Fibroblast of lung (primary cell): Measurements from ENCODE around the gene TAS1R3. TPM values are rescaled to one million over a fixed set of nuclear protein-coding genes. Genes with fewer than 3 reads are reported as not detected.

Source experiments
- DNase-seq, 2 donors: peaks; one replicate each; pipeline versions ENCODE4 v3.0.0 to v3.0.0-alpha.2; 2010; ENCODE audit warnings: low read depth in 2 of 2
- H2AFZ ChIP-seq: 2 replicates; pipeline ENCODE4 v1.5.1; 2012; ENCODE audit warnings: low read length, control low read depth, inconsistent platforms
- H3K27ac ChIP-seq: 2 replicates; pipeline ENCODE4 v1.5.1; 2011; ENCODE audit warnings: low read length, control low read depth; ENCODE audit not compliant: insufficient read depth
- H3K27me3 ChIP-seq: 2 replicates; pipeline ENCODE4 v1.5.1; 2011; ENCODE audit warnings: mild to moderate bottlenecking, low read length; ENCODE audit not compliant: control insufficient read depth, insufficient read depth
- H3K36me3 ChIP-seq: 2 replicates; pipeline ENCODE4 v1.5.1; 2011; ENCODE audit warnings: low read length; ENCODE audit not compliant: control insufficient read depth, insufficient read depth
- H3K4me1 ChIP-seq: 2 replicates; pipeline ENCODE4 v1.5.1; 2011; ENCODE audit warnings: low read length; ENCODE audit not compliant: control insufficient read depth, insufficient read depth; ENCODE audit errors: extremely low read depth
- H3K4me2 ChIP-seq: 2 replicates; pipeline ENCODE4 v1.5.1; 2011; ENCODE audit warnings: low read length, control low read depth; ENCODE audit not compliant: insufficient read depth; ENCODE audit errors: extremely low read depth
- H3K4me3 ChIP-seq, 4 experiments: fragments of 200-600 bp in 1 of 4; sonication (generic) in 1 of 4; replicated peaks in 1 of 4; 2 replicates each; pipeline ENCODE4 v1.5.1; 2011 to 2016; ENCODE audit warnings: low read length in 4 of 4, low read depth in 3 of 4, mild to moderate bottlenecking in 3 of 4, control low read depth in 2 of 4, inconsistent platforms in 1 of 4, mixed read lengths in 1 of 4; ENCODE audit not compliant: insufficient read depth in 1 of 4; ENCODE audit errors: control extremely low read depth in 1 of 4
- H3K79me2 ChIP-seq: 2 replicates; pipeline ENCODE4 v1.5.1; 2012; ENCODE audit warnings: mild to moderate bottlenecking, low read length, inconsistent platforms; ENCODE audit not compliant: control insufficient read depth, insufficient read depth
- H3K9ac ChIP-seq: 2 replicates; pipeline ENCODE4 v1.5.1; 2011; ENCODE audit warnings: mild to moderate bottlenecking, low read length, control low read depth; ENCODE audit not compliant: insufficient read depth
- H3K9me3 ChIP-seq: 2 replicates; pipeline ENCODE4 v1.5.1; 2012; ENCODE audit warnings: low read depth, low read length; ENCODE audit not compliant: control insufficient read depth, insufficient read depth
- H4K20me1 ChIP-seq: 2 replicates; pipeline ENCODE4 v1.5.1; 2011; ENCODE audit warnings: low read length; ENCODE audit not compliant: control insufficient read depth, insufficient read depth; ENCODE audit errors: extremely low read depth
- CTCF ChIP-seq, 2 donors: IDR thresholded peaks in 1 of 2; conservative IDR thresholded peaks in 1 of 2; 1 replicate in 1 of 2; 2 replicates in 1 of 2; pipeline ENCODE4 v1.5.1; 2011 to 2012; ENCODE audit warnings: low read length in 2 of 2, control low read depth in 1 of 2, inconsistent platforms in 1 of 2, low read depth in 1 of 2, mild to moderate bottlenecking in 1 of 2
- EZH2 ChIP-seq: IDR thresholded peaks from 2 replicates; pipeline ENCODE4 v1.5.1; 2012; ENCODE audit warnings: low read length, control low read depth, mild to moderate bottlenecking; ENCODE audit errors: missing control alignments
- polyA minus RNA-seq: library from RNA; depleted of rRNA, polyadenylated mRNA; stranded (reverse); fragments of >200 nt; gene quantifications from 2 replicates; pipeline ENCODE4 v1.2.3, GENCODE V29; 2011; ENCODE audit warnings: low replicate concordance
- polyA plus RNA-seq, 2 donors: library from polyadenylated mRNA; depleted of rRNA in 1 of 2; stranded (reverse) in 1 of 2; unstranded in 1 of 2; fragments of >200 nt; gene quantifications; 2 replicates each; pipeline ENCODE4 v1.2.1, GENCODE V29; 2011 to 2012; ENCODE audit warnings: missing spikeins in 1 of 2
- total RNA-seq: library from RNA; depleted of rRNA; stranded (reverse); fragments of >200 nt; gene quantifications from 2 replicates; pipeline ENCODE4 v1.2.1, GENCODE V29; 2014

TAS1R3 gene
- total RNA-seq (0.17 and 0.26 TPM in 2 replicates), polyA plus RNA-seq (0.01 and 0.02 TPM in 2 replicates), polyA minus RNA-seq (not detected in 2 replicates)
- 0.06 and 0.13 TPM in 2 replicates for polyA plus RNA-seq (2012)

DNA sequence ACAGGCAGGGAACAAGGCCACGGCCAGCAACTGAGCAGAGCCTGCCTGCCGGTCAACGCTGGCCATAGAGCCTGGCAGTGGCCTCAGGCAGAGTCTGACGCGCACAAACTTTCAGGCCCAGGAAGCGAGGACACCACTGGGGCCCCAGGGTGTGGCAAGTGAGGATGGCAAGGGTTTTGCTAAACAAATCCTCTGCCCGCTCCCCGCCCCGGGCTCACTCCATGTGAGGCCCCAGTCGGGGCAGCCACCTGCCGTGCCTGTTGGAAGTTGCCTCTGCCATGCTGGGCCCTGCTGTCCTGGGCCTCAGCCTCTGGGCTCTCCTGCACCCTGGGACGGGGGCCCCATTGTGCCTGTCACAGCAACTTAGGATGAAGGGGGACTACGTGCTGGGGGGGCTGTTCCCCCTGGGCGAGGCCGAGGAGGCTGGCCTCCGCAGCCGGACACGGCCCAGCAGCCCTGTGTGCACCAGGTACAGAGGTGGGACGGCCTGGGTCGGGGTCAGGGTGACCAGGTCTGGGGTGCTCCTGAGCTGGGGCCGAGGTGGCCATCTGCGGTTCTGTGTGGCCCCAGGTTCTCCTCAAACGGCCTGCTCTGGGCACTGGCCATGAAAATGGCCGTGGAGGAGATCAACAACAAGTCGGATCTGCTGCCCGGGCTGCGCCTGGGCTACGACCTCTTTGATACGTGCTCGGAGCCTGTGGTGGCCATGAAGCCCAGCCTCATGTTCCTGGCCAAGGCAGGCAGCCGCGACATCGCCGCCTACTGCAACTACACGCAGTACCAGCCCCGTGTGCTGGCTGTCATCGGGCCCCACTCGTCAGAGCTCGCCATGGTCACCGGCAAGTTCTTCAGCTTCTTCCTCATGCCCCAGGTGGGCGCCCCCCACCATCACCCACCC, at the start of gene TAS1R3:
TSS of gene TAS1R3 (plus strand) at position 213 of the 898 bp plus-strand sequence. CDS start at position 279, 66 bp downstream.
- H3K9me3 ChIP-seq, result no peaks in the 10 kb centered on the region
- TF ChIP-seq EZH2, result no peak
- no peak for TF ChIP-seq CTCF (conservative IDR thresholded peaks at IDR 0.05 in 1 of 2, IDR thresholded peaks at IDR 0.05 in 1 of 2; ENCODE audit: low read depth in 1 of 2, low read length in 2 of 2)
- no peak within 1 kb of the TSS for H3K4me3 ChIP-seq
- no peaks in the 10 kb centered on the region for H4K20me1 ChIP-seq
- peaks cover 11% of the 10 kb centered on the region for H3K36me3 ChIP-seq
- no peak within 1 kb of the TSS for H3K9ac ChIP-seq
- no peaks in the 10 kb centered on the region for H3K79me2 ChIP-seq
- no peak within 1 kb of the TSS for H3K27ac ChIP-seq
- H3K4me1 ChIP-seq, result no peaks in the 10 kb centered on the region
- no peak for DNase-seq
- H3K4me2 ChIP-seq, result no peak within 1 kb of the TSS
- H2AFZ ChIP-seq, result no peak within 1 kb of the TSS
- no peaks in the 10 kb centered on the region for H3K27me3 ChIP-seq

DNA sequence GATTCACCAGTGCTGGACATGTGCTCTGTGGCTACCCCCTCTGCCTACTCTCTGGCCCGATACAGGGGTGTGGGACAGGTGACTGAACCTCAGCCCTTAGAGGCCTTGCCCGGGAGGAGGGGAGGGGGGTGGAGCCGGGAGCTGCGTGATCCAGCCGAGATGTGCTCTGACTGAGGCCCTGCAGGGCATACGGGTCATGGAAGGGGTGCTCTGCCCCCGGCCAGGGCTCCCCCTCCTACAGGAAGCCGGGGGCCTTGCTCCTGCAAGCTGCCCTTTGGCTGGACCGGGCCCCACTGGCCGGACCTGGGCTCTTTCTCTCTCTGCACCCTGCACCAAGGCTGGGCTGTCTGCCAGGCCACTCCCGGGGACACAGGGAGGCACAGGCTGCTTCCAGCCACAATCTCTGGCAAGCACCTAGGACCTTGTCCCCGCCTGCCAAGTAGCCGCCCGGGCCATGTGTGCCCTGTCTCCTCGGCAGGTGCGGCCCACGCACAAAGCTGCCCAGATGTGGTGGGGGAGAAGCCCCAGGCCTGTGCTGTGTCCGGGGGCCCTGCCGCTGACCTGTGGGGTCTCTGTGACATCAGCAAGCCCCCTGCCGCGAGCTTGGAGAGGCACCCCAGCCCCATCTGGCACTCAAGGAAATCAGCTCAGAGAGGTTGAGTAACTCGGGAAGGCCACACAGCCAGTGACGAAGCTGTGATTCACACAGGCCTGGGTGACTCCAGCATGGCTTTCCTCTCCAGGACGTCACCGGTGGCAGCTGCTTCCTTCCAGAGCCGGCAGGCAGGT, 49.4 kb upstream of the TAS1R3 start:
- TF ChIP-seq CTCF (conservative IDR thresholded peaks at IDR 0.05 in 1 of 2, IDR thresholded peaks at IDR 0.05 in 1 of 2; ENCODE audit: low read depth in 1 of 2, low read length in 2 of 2), result no peak
- no peak for TF ChIP-seq EZH2
- H4K20me1 ChIP-seq, result no peaks in the 10 kb centered on the region
- H2AFZ ChIP-seq, result no peak overlapping the region
- DNase-seq, result peak in 1 of 2 donors; percentile 69
- no peaks in the 10 kb centered on the region for H3K79me2 ChIP-seq
- no peaks in the 10 kb centered on the region for H3K9me3 ChIP-seq
- no peaks in the 10 kb centered on the region for H3K36me3 ChIP-seq
- no peak overlapping the region for H3K9ac ChIP-seq
- H3K27ac ChIP-seq, result no peak overlapping the region
- peaks cover 2% of the 10 kb centered on the region for H3K4me1 ChIP-seq
- no peaks in the 10 kb centered on the region for H3K27me3 ChIP-seq
- H3K4me2 ChIP-seq, result no peak overlapping the region
- no peak overlapping the region for H3K4me3 ChIP-seq

- Histone ChIP-seq H4K20me1 (no peaks in the 10 kb centered on the region), H3K79me2 (no peaks in the 10 kb centered on the region), H2AFZ (no peak overlapping the region), H3K9me3 (no peaks in the 10 kb centered on the region), H3K36me3 (no peaks in the 10 kb centered on the region), H3K4me2 (no peak overlapping the region), H3K4me3 (no peak overlapping the region), H3K4me1 (peaks cover 2% of the 10 kb centered on the region), H3K9ac (no peak overlapping the region), H3K27ac (no peak overlapping the region), H3K27me3 (no peaks in the 10 kb centered on the region)
- peak in 1 of 2 donors; percentile 77 for DNase-seq
- no peak for TF ChIP-seq CTCF (conservative IDR thresholded peaks at IDR 0.05 in 1 of 2, IDR thresholded peaks at IDR 0.05 in 1 of 2; ENCODE audit: low read depth in 1 of 2, low read length in 2 of 2)
- TF ChIP-seq EZH2, result no peak
Measured at GRCh38 chr1:1282998-1283397, 48.1 kb upstream of the TAS1R3 start.
